A204.1 (cell line): ENCODE measurements around the gene SRGAP2C.
"Not testable (repeated sequence)": the region's sequence is repeated elsewhere in the genome, so short reads cannot be mapped to it uniquely, and the experiment has no call there.

Source experiments
- FAIRE-seq: peaks from 2 replicates; lab custom pipeline; 2012; peaks lifted over from hg19 to GRCh38; lab: Jason Lieb, UNC

The SRGAP2C gene

GRCh38 chr1:121227544-121228330, 43.0 kb downstream of the SRGAP2C start:
- FAIRE-seq = not testable (repeated sequence)

GRCh38 chr1:121230636-121231035, 45.9 kb downstream of the SRGAP2C start:
- not testable (repeated sequence) for FAIRE-seq

DNA sequence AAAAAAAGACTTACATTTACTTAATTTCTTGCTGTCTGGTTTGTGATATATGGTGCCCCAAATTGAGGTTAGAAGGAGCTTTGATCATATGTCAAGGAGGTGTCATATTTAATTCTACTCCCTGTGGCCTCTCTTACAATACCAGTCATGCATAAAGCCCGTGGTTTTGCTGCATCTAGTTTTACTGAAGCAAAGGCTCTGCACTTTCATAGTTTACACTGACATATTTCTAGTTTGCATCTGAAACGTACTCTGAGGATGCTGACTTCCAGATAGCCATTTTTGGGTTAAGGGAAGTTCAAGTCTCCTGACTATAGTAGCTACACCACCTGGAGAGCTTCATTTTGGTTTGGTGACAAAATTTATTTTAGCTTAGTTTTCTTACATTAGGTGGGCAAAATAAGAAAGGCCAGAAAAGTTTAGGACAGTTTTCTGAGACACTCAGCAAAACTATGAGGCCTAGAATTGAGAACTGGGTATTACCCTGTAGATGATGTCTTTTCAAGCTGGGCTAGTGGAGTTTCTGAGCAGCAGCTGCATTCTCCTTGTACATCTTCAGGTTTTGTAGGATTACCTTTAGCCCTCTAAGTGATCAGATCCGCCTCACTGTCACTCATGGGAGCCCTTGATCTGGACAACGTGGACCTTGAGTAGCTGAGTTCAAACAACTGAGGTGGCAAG, 47.8 kb downstream of the SRGAP2C start:
- not testable (repeated sequence) for FAIRE-seq

GRCh38 chr1:121234090-121234759, 49.5 kb downstream of the SRGAP2C start:
- not testable (repeated sequence) for FAIRE-seq

DNA sequence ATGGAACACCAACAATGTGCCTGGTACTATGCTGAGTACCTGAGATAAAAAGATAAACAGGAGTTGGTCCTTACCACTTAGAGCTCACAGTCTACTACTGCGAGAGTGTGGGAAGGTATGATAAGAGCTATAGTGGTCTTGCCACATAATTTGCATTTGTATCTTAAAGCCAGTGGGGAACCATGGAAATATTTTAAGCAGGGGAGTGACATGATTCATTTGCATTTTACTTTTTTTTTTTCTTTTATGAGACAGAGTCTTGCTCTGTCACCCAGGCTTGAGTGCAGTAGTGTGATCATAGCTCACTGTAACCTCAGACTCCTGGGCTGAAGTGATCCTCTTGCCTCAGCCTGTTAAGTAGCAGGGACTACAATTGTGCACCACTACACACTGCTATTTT, 53.6 kb downstream of the SRGAP2C start:
- FAIRE-seq = not testable (repeated sequence)

- FAIRE-seq = not testable (repeated sequence)
These were observed 59.1 kb downstream of the SRGAP2C start for GRCh38 chr1:121243913-121244312.

DNA sequence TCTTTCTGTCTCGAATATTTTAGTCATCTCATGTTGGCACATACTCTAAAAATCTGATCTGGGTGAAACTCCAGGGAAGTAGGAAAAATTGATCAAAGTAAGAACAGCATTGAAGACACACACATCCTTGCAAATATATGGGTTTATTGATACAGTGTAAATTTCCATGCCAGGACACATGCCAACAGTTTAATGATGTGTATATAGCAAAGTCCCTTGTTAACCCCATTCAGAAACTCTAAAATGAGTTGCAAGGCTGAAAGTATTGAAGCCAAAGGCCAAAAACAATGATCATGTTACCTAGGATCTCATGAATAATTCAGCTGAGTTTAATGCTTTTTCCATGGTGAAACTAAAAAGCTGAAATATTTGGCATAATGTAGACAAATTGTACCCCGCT, 61.6 kb downstream of the SRGAP2C start:
- not testable (repeated sequence) for FAIRE-seq

DNA sequence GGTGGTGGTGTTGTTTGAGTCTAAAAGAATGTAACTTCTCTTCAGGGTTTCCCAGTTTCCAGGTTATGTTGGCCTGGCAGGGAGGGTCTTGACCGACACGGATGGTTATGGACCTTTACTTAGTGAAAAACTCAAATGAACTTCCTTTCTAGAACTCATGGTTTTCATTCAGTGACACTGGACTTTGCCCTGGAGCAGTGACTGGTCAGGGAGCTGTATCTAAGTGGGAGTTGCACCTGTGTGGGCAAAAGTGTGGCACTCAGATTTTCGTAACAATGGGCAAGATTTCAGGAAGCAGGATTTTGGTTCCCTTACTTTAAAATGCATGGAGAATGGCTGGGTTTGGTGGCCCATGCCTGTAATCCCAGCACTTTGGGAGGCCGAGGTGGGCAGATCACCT, 67.9 kb downstream of the SRGAP2C start:
- not testable (repeated sequence) for FAIRE-seq

DNA sequence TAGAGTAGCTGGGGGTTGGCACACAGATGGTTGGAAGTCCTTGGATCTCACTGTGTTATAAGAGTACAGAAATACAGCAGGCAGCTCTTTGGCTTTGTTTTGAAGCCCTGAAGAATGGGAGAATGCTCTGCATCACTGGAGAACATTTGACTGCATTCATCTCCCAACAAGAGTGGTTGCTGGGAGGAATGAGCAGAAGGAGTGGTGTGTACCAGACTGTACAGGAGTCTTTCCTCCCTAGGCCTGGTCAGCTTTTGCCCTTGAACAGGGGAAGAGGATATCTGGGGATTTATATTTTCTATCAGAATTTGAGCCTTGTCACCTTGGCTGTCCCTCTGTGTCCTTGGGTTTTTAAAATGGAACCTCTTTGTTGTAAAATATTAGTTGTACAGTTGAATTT, 69.8 kb downstream of the SRGAP2C start:
- not testable (repeated sequence) for FAIRE-seq

GRCh38 chr1:121257632-121258031, 72.9 kb downstream of the SRGAP2C start:
- FAIRE-seq = not testable (repeated sequence)

DNA sequence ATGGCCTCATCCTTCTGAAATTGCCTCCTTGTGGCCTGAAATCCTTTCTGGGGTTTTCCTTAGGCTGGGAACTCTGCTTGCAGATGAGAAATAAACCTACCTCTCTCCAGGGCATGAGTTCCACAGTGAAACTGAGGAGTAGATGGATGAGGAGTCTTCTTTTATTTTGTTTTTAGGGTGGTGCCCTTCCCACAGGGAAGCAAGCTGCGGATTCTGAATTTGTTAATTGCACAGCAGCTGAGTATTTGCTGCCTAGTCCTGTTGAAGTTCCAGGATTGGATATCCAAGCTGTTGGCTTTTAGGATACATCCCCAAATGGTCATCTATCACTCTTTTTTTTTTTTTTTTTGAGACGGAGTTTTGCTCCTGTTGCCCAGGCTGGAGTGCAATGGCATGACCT, 73.4 kb downstream of the SRGAP2C start:
- not testable (repeated sequence) for FAIRE-seq

- not testable (repeated sequence) for FAIRE-seq
These were observed 75.4 kb downstream of the SRGAP2C start for GRCh38 chr1:121260205-121260604.

- FAIRE-seq = not testable (repeated sequence)
These were observed 77.4 kb downstream of the SRGAP2C start for GRCh38 chr1:121262163-121262562.

- not testable (repeated sequence) for FAIRE-seq
These were observed 79.0 kb downstream of the SRGAP2C start for GRCh38 chr1:121263789-121264244.

DNA sequence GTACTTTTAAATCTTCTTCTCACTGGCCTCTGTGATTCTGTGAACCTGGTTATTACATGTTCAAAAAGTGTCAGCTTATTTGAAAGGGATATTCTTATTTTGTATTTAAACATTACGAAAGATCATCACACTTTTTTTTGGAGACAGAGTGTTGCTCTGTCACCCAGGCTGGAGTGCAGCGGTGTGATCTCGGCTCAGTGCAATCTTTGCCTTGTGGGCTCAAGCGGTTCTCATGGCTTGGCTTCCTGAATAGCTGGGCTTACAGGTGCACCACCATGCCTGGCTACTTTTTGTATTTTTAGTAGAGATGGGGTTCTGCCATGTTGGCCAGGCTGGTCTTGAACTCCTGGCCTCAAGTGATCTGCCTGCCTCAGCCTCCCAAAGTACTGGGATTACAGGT, 82.3 kb downstream of the SRGAP2C start:
- FAIRE-seq = not testable (repeated sequence)

GRCh38 chr1:121269309-121269708, 84.5 kb downstream of the SRGAP2C start:
- not testable (repeated sequence) for FAIRE-seq

GRCh38 chr1:121269973-121270372, 85.2 kb downstream of the SRGAP2C start:
- FAIRE-seq = not testable (repeated sequence)

GRCh38 chr1:121271143-121271715, 86.5 kb downstream of the SRGAP2C start:
- not testable (repeated sequence) for FAIRE-seq

DNA sequence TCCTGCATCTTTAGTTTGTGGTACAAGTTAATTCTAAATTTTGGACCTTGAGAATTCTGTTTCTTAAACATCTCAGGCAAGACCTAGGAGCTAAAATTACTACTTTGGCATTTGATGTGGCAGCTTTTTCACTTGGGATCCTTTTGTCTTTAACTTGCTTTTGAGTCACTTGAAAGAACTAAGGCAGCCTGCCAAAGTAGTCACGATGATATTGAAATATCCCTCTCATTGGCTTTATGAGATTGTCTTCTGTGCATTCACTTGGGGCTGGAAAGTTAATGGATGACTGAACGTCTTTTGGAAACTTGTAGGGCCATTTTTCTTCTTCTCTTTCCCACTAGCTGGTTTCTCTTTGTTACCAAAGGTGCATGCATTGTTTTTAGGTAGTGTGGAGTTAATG, 90.7 kb downstream of the SRGAP2C start:
- FAIRE-seq = not testable (repeated sequence)

DNA sequence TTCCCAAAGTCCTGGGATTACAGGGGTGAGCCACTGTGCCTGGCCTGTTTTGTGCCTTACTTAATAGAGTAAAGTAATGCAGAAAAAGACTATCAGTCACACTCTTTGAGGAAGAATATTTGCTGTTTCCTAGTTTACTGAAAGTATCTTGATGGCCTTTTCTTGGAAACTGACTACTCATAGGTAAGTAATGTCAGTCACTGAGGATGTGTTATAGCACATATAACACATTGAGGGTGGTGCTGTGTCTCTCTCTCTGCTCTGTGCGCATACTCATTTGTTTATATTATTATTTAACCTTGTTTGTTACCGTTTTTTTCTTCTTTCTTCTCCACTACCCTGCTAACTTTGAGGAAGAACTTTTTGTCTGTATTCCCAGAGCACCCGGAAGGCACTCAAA, 93.4 kb downstream of the SRGAP2C start:
- FAIRE-seq = not testable (repeated sequence)

GRCh38 chr1:121278777-121279547, 94.2 kb downstream of the SRGAP2C start:
- not testable (repeated sequence) for FAIRE-seq

DNA sequence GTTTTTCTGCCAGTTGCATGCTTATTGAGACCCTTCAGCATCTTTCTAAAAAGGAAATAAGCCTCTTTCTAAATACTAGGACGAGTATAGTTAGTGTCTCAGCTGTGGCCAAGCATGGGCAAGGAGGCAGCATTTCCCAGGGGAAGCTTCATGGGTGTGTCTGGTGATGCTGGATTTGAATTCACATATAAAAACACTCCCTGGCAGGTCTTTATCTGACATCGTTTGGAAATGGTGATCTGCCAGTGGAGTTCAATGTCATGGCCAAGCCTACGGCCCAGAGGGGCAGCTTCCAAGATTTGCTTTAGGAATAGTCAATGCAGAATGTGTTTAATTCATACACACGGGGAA, 94.7 kb downstream of the SRGAP2C start:
- FAIRE-seq = not testable (repeated sequence)
